Left forelimb (tissue), 1 donor: ENCODE data around the gene CDSN.

Experiments
- DNase-seq: peaks from one replicate; pipeline ENCODE4 v3.0.0-alpha.2; 2018; ENCODE audit warnings: low spot score

Gene CDSN

DNA sequence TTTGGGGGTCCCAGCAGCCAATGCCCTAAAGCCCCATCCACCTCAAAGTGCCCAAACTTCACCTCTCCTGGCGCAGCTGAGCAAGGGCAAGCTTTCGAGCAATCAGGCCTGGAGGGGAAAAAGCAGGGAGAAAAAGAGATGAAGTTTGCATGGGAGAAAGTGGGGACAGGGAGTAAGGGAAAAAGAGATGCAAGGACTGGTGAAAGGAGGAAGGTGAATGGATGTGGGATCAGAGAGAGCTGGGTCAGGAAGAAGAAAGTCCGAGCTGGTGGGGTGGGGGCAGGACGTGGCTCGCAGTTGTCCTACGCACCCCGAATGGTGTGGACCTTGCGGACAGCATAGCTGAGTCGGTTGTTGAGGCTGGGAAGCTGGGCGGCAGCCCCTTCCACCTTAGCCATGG lies 25.1 kb upstream of the CDSN start:
- no peak for DNase-seq

DNA sequence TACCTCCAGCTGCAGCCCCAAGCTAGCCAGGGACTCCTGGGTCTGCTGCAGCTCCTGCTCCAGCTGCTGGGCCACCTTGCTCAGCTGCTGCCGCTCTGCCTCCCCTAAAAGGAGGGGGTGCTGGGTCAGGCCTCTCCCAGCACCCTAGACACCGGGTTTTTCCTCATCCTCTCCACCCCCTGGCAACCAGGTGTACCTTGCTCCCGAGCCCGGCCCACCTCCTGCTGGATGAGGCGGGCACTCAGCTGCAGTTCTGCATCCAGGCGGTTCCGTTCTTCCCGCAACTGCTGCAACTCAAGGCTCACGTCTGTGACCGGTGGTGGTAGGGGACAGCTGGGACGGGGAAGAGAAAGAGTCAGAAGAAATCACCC lies 24.7 kb upstream of the CDSN start:
- no peak for DNase-seq

DNA sequence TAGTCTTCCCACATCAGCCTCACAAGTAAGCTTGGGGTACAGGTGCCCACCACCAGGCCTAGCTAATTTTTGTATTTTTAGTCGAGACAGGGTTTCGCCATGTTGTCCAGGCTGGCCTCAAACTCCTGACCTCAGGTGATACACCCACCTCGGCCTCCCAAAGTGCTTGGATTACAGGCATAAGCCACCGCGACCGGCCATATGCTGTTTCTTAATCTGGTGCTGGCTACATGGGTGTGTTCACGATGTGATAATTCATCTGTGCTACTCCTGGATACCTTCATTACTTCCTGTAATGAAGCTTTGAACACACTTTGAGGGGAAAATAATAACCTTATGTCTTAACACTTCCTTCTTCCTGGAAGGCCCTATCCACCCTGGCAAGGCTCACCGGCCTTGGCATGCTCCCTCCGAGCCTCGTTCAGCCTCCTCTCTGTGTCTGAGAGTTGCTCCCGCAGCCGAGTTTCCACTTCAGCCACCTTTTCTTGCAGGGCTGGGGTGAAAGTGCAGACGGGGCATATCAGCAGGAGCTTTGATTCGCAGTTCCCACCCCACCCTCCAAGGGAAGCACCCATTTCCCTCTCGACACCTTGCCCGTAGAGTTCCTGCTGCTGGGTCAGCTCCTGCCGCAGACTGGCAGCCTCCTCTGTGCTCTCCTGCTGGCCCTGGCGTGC lies 24.2 kb upstream of the CDSN start:
- no peak for DNase-seq

DNA sequence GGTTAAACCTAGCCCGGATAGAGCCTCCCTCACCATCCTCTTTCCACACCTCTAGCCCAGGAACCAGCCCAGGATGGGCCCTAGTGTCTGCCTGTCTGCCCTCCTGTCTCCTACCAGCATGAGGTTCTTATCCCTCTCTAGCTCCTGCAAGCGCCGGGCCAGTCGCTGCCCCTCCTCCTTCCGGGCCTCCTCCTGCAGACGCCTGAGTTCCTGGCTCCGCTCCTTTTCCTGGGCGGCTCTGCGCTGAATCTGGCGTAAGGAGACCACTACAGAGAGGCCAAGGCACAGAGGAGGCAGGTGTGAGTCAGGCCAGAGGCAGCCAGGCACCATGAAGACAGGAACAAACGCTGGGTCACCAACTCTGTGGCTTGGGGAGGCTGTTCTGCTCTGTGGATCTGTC lies 22.9 kb upstream of the CDSN start:
- no peak for DNase-seq

DNA sequence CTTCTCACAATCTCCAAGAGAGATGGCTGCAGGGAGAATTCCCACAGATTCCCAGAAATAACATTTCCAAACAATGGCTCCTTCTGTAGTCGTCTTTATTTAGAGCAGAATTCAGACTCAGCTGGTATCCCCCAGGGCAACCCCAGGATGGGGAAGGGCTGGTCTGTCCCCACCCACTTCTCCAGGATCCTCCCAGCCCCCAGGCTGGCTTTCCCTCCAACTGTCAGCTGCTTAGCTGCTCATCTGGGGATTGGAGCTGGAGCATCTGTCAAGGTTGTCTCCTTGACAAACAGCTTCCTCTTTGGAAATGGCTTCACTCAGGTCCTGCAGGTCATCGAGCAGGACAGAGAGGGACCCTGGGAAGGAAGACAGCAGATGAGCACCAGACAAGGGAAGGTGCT lies 22.1 kb upstream of the CDSN start:
- no peak for DNase-seq

DNA sequence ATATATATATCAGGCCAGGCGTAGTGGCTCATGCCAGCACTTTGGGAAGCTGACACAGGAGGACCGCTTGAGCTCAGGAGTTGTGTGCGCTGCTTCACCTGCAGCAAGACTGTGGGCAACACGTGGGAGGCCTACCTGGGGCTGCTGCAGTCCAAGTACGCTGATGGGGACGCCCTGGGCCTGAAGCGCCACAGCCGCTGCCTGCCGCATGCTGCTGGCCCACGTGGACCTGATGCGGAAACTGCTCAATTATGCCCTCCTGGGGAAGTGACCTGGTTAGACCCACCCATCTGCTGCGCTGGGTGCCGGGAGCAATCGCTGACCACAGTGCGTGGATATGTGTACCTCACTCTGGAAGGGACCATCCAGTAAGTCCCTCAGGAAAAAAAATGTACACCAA lies 20.4 kb upstream of the CDSN start:
- DNase-seq, result no peak

DNA sequence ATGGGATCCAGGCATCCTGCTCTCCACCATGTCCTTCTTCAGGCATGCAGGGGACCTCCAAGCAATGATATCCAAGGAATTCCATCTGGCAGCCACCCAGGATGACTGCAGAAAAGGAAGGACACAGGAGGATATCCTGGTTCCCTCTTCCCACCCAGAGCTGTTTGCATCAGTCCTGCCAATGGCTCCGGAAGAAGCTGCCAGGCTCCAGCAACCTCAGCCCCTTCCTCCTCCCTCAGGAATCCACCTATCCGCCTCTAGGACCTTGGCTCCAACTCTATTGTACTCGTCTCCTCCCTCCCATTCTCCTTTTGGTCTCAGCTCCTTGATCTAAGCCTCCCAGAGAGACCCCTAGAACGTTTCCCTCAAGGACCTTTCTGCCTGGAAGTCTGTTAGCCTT lies 19.4 kb upstream of the CDSN start:
- no peak for DNase-seq

DNA sequence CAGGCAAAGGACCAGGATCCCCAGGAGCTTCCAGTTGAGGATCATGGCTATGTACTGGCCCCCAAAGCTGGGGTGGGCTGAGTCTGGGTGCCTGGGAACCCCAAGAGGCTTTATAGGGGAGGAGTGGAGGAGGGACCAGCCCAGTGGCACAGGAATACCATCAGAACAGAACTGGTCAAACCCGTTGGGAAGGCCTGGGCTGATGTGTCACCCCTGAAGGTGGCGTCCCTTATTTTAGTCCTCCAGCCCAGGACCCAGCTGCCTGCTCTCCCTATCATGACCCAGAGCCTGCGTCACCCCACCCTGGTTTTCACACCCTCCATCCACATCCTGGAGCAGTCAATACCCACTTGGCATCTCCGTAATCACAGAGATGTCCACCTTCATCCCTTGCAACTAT lies 18.7 kb upstream of the CDSN start, which contains the start of gene PSORS1C2:
TSS of gene PSORS1C2 (minus strand) at position 85 of the 400 bp plus-strand sequence. CDS start at position 45, 40 bp downstream.
- DNase-seq, result no peak

DNA sequence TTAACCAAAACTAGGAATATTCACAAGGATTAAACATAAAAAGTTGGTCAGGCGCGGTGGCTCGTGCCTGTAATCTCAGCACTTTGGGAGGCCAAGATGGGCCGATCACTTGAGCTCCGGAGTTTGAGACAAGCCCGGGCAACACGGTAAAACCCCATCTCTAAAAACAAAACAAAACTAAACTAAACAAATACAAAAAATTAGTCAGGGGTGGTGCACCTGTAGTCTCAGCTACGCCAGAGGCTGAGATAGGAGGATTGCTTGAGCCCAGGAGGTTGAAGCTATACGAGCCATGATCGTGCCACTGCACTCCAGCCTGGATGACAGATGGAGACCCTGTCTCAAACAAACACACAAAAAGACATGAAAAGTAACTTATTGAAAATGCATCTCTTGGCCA lies 15.5 kb upstream of the CDSN start:
- DNase-seq, result no peak

DNA sequence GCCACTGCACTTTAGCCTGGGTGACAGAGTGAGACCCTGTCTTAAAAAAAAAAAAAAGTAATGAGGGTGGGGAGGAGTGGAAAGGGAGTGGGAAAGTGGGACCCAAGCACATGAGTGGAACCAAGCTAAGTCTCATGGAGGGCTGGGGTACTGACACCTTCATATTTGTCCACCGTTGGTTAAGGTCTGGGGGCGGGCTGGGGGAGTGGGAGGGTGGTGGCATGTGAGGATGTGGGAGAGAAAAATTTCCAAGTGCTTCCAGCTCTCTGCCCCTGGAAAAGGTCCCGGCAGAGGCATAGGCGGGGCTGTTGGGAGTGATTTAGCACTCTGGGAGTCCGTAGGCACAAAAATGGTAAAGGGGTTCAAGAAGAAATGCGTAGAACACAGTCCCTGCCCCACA lies 12.6 kb upstream of the CDSN start:
- DNase-seq, result no peak

DNA sequence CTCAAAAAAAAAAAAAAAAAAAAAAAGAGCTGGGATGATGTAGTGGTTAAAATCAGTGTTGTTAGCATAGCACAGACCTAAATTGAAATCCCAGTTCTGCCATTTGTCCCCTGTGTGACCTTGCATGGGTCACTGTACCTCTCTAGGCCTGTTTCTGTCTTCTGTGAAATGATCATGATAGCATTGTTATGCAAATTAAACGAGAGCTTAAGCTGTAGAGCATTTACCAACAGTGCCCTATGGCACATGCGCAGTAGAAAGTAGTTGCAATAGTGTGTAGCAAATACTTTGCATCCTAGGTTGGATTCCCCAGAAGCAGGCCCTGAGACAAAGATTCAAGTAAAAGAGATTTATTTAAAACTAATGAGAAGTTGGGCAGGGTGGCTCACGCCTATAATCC lies 11.3 kb upstream of the CDSN start:
- no peak for DNase-seq

DNA sequence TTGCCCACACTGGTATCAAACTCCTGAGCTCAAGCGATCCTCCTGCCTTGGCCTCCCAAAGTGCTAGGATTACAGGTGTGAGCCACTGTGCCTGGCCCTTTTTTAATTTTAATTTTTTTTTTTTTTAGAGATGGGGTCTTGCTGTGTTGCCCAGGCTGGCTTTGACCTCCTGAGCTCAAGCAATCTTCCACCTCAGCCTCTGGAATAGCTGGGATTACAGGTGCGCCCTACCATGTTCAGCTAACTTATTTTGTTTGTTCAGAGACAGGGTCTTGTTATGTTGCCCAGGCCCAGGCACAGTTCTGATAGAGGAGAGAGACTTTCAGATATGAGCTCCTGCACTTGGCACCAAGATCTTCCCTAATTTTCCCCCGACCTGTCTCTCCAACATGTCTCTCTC lies 10.5 kb upstream of the CDSN start:
- no peak for DNase-seq

DNA sequence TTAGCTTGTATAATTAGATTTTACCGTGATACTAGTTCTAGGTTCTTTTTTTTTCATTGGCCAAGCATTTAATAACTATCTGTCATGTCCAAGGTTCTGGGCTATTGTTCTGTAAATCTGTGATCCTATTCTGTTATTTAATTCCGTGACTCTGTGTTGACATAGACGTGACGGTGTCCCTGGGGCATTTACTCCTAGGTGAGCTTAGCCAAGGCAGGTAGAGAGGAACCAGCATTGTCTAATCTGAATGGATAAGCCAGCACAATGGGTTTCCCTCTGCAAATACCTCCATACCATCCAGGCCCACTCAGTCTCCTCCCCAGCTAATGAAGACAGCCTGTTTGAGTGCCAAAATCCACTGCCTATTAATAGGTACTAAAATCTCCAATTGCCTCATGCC lies 8.9 kb upstream of the CDSN start:
- DNase-seq, result no peak

DNA sequence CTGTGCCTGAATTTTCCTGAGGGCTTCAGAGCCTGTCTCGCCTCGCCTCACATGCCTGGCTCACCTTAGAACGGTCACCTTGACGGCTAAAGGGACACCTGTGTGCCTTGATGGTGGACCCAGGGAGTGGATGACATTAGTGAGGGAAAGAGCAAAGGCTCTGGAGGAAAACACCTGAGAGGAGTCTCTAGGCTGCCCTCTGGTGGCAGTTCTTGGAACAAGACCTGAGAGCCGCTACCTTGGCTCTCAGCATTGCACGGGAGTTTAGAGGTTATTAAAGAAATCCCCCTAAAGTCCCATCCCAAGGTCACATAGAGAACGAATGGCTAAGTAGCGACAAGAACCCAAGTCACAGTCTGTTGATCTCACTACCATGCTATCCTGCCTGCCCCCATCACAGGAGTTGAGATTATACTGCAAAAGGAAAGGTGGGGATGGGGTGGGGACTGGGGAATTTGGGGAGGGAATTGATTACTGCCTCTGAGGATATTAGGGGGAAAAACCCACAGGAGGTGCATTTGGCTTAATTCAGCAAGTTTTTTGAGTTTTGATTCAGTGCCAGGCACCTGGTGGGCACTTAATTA lies 7.9 kb upstream of the CDSN start:
- no peak for DNase-seq

DNA sequence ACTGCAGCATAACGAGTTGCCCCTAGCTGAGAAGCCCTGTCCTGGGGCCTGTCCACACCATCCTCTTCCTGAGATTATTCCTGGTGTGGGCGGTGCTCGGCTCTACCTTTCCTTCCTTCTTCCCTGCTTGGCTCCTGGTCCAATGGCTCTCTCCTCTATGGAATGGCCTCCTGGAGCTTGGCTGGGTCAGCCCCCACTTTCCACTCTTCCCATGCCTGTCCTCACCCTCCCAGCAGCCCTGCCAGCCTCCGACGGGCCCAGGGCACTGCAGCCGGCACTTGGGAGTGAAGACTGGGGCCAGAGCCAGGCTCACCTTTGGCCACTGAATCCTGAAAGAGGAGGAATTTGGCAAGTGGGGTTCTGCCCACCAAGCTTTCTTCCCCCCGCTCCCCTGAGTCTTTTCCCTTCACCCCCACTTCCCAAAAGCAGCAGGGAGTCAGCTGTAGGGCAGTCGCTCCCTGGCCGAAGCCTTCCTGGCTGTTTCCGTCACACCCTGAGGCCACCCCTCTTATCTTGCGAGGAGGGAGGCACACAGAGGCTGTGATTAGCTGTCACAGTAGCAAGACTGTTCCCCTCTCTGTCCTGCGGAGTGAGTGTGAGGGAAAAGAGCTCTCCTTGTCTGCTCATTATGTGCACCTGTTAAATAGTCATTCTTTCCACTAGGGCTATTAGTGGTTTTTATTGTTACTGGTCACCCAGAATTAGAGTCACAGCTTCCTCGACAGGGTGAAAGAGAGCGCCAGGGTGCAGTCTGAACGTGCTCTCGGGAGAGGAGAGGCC lies 6.3 kb upstream of the CDSN start:
- DNase-seq, result no peak

DNA sequence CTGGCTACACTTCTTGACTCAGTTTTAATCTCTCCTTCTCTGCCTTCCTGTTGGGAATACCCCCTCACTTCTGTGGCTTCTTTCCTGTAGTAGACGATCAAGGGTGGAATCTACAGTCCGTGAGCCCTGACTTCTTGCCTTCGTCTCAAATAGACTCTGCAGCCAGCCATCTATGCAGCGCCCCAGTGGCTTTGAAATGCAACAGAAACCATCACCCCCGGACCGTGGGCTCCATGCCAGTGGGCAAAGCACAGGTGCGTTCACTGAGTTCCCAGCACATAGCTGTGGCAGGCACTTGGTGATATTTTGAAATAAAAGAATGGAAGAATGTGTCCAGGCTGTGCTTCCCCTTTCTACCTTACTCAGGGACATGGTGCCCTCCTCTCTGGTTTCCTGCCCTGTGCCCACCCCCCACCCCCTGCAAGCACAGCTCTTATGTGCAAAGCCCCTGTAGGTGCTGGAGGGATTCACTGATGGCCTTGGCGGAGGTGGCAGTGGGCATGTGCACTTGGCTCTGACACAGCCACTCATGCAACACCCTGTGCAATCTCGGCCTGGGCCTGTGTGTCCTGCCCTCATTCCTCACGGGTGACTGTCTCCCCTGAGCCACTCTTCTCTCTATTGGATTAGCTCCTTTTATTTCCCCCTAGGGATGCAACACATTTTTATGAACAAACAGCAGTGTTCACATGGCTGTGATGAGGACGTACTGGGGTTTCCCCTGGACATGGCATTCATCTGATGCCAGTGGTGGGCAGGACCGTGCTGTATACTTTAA lies 5.5 kb upstream of the CDSN start:
- no peak for DNase-seq

DNA sequence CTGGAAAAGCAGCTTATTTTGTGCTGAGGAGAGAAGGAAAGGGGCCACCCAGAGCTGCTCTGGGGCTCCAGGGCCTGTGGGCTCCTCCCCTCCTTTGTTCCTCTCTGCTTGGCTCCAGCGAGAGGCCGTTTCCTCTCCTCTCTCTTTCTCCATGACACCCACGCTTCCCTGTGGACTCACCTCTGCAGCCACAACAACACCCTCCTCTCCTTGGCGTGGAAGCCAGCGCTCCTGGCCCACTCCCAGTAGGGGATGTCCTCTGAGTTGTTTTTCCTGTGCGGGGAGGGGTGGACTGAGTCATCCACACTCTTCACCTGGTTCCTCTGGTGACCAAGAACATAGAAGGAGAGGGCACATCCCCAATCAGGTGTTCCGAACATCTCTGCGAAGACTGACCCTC lies 4.9 kb upstream of the CDSN start:
- no peak for DNase-seq

DNA sequence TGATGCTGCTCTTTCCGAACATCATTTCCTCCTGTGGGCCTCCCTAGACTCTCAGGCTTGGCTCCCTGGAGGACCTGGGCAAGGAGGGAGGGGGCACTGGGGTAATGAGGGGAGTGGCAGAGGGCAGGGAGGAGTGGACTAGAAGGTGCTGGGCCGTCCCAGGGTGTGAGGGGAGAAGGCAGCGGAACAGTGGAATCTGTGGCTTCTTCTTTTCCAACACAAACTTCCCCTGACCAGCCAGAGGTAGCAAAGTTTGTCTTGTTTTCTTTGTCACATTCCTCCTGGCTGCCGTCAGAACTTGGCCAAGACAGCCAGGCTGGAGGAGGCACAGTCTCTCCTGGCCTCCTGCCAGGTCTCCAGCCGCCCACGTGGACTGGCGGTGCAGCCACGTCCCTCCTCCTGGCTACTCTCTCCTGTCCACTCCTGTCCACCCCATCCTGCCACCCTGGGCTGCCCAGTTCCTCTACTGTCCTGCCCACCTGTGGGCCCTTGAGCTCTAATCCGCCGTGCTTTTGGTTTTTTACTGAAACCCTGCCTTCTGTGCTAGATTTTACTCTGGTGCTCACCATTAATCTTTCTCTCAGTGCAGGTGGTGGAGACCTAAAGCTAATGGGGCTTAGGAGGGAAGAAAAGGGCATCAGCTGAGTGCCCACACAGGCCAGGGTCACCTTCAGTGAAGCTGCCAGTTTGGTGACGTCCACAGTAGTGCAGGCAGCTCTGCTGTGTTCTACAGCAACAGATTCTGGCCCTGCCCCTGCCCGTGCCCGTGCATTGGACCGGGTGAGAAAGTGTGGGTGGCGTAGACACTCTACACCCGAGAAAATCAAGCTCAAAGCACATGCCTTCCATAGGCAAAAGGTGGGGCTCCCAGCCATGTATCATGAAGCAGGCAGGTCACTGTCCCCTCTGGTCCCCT lies 2.8 kb upstream of the CDSN start:
- DNase-seq, result no peak

DNA sequence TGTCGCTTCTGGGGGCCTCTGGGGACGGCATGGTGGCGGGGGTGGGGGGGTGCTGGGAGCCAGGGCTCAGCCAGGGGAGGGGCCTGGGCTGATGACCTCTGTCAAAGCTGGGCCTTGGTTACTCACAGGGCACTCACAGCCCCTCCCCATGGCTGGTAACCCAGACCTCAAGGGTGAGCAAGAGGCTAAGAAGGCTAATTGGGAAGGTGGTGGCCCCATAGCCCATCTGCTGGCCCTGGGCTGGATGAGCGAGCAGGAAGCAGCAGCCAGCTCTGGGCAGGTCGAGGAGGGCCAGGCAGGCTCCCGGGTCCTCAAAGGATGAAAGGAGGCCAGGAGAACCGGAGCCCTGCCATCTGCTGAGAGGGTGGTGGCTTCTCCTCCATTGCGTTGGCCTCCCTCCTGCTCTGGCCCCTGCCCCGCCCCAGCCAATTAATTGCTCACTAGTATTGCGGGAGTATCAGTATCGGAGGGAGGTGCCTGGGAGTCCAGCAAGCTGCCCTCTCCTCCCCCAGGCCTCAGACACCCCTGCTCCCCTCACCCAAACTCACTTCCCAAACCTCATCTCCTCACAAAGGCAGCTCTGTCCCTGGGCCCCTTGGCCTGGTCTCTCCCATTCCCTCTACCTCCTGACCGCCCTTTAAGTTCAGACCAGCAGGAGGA lies 1.0 kb upstream of the CDSN start:
- no peak for DNase-seq

DNA sequence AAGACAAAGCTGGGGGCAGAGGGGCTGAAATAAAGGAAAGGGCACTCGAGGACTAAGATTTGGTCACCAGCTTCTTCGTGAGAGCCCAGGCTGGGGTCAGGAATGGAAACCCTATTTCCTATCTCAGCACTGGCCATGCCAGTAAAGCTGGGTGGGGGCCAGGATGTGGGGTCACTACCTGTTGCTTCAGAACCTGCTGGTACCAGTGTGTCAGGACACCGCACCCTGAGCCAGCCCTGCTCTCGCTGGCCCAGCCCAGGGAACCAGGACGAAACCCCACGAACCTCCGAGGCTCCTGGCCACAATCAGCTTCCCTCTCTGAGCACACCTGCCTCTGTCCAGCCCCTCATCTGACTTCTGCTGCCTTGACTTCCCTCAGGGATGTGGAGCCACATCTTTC lies 2.1 kb downstream of the CDSN start:
- no peak for DNase-seq
